HG02642 (cell line): Measurements from ENCODE around the gene TARBP2.

Experiments used
- ATAC-seq: cut with Tn5 transposase; IDR thresholded peaks from one replicate; pipeline ENCODE4 v1.9.1; 2021; ENCODE audit warnings: mild to moderate bottlenecking; ENCODE audit not compliant: unreplicated experiment, poor library complexity

The TARBP2 gene

GRCh38 chr12:53500776-53501614 lies at the start of gene TARBP2:
TSS of gene TARBP2 (plus strand) at chr12:53501283. CDS start at chr12:53501409, 126 bp downstream.
- ATAC-seq, result peak; percentile 78

- ATAC-seq, result peak; percentile 94
These were observed 49.4 kb upstream of the TARBP2 start, which contains the start of gene PCBP2 for GRCh38 chr12:53451661-53452158. TSS of gene PCBP2 (plus strand) at chr12:53452102. CDS start at chr12:53454801, 2,699 bp downstream.

- ATAC-seq, result peak; percentile 34
These were observed 48.7 kb upstream of the TARBP2 start for GRCh38 chr12:53452159-53453077.

GRCh38 chr12:53453953-53454640 lies 47.0 kb upstream of the TARBP2 start:
- no peak for ATAC-seq

- no peak for ATAC-seq
These were observed 46.4 kb upstream of the TARBP2 start for GRCh38 chr12:53454707-53455106.

GRCh38 chr12:53456654-53457366 lies 44.3 kb upstream of the TARBP2 start:
- ATAC-seq, result no peak

GRCh38 chr12:53459097-53459496 lies 42.0 kb upstream of the TARBP2 start:
- ATAC-seq, result no peak

GRCh38 chr12:53461059-53461458 lies 40.0 kb upstream of the TARBP2 start:
- no peak for ATAC-seq

- no peak for ATAC-seq
These were observed 39.5 kb upstream of the TARBP2 start for GRCh38 chr12:53461591-53461990.

- no peak for ATAC-seq
These were observed 38.1 kb upstream of the TARBP2 start for GRCh38 chr12:53462935-53463334.

GRCh38 chr12:53463802-53464560 lies 37.1 kb upstream of the TARBP2 start:
- no peak for ATAC-seq

GRCh38 chr12:53464685-53465418 lies 36.2 kb upstream of the TARBP2 start:
- no peak for ATAC-seq

- ATAC-seq, result no peak
These were observed 35.4 kb upstream of the TARBP2 start for GRCh38 chr12:53465679-53466078.

GRCh38 chr12:53466640-53467039 lies 34.4 kb upstream of the TARBP2 start:
- no peak for ATAC-seq

- no peak for ATAC-seq
These were observed 34.0 kb upstream of the TARBP2 start for GRCh38 chr12:53467082-53467481.

GRCh38 chr12:53467880-53468279 lies 33.2 kb upstream of the TARBP2 start:
- ATAC-seq, result no peak

- no peak for ATAC-seq
These were observed 32.8 kb upstream of the TARBP2 start for GRCh38 chr12:53468282-53468681.

GRCh38 chr12:53472056-53472582 lies 29.0 kb upstream of the TARBP2 start:
- ATAC-seq, result no peak
